H1 (cell line): ENCODE measurements around the gene MATK. TPM values are rescaled to one million over a fixed set of nuclear protein-coding genes. Genes with fewer than 3 reads are reported as not detected.

Experiments
- CTCF ChIA-PET: fragments of 300-600 bp; sonication (Branson Sonifier 250); formaldehyde crosslinking; loops from one replicate; lab custom pipeline; 2021; ENCODE audit not compliant: partially characterized antibody; lab: Charles Lee
- POLR2A ChIA-PET: fragments of 300-600 bp; sonication (Branson Sonifier 250); formaldehyde crosslinking; loops from one replicate; lab custom pipeline; 2021; ENCODE audit warnings: inconsistent platforms; ENCODE audit not compliant: partially characterized antibody; lab: Charles Lee
- DNase-seq, 2 experiments: peaks; one replicate each; pipeline versions ENCODE4 v3.0.0 to v3.0.0-alpha.2; 2010 to 2022; ENCODE audit warnings: low spot score in 2 of 2, low read depth in 1 of 2, mixed read lengths in 1 of 2
- FAIRE-seq: peaks from 2 replicates; lab custom pipeline; 2011; peaks lifted over from hg19 to GRCh38; lab: Jason Lieb, UNC
- H2AFZ ChIP-seq: 2 replicates; pipeline ENCODE4 v1.8.1; 2012; ENCODE audit warnings: low read length, inconsistent platforms
- H2AK5ac ChIP-seq: 2 replicates; pipeline ENCODE4 v1.6.1; 2013; ENCODE audit warnings: low read depth, low read length
- H2BK120ac ChIP-seq: replicated peaks from 2 replicates; pipeline ENCODE3; 2013; ENCODE audit warnings: low read depth, low read length, inconsistent platforms
- H2BK12ac ChIP-seq: 2 replicates; pipeline ENCODE4 v1.6.1; 2013; ENCODE audit warnings: low read depth, low read length
- H2BK15ac ChIP-seq: 2 replicates; pipeline ENCODE4 v1.6.1; 2013; ENCODE audit warnings: low read length
- H2BK20ac ChIP-seq: 2 replicates; pipeline ENCODE4 v1.6.1; 2013; ENCODE audit warnings: low read length
- H2BK5ac ChIP-seq: 2 replicates; pipeline ENCODE4 v1.6.1; 2013; ENCODE audit warnings: low read depth, low read length
- H3K14ac ChIP-seq: 2 replicates; pipeline ENCODE4 v1.6.1; 2013; ENCODE audit warnings: inconsistent platforms; ENCODE audit not compliant: insufficient read length
- H3K18ac ChIP-seq: 2 replicates; pipeline ENCODE4 v1.6.1; 2013; ENCODE audit warnings: low read length; ENCODE audit errors: extremely low read depth
- H3K23ac ChIP-seq: 2 replicates; pipeline ENCODE4 v1.6.1; 2013; ENCODE audit warnings: inconsistent platforms; ENCODE audit not compliant: insufficient read length
- H3K23me2 ChIP-seq: 2 replicates; pipeline ENCODE4 v1.6.1; 2013; ENCODE audit warnings: low read depth, low read length
- H3K27ac ChIP-seq: 2 replicates; pipeline ENCODE4 v1.6.1; 2011; ENCODE audit warnings: low read depth, low read length, inconsistent platforms
- H3K27me3 ChIP-seq, 4 experiments: replicated peaks in 1 of 4; 1 replicate in 1 of 4; 2 replicates in 3 of 4; pipeline versions ENCODE4 v1.6.1 to v1.8.1; 2011 to 2013; ENCODE audit warnings: low read length in 3 of 4, mild to moderate bottlenecking in 3 of 4, inconsistent platforms in 2 of 4, mixed read lengths in 2 of 4, moderate library complexity in 1 of 4; ENCODE audit not compliant: control insufficient read depth in 3 of 4, insufficient read depth in 3 of 4; ENCODE audit errors: extremely low read depth in 1 of 4
- H3K36me3 ChIP-seq, 4 experiments: 2 replicates each; pipeline versions ENCODE4 v1.6.1 to v1.8.1; 2011 to 2013; ENCODE audit warnings: mild to moderate bottlenecking in 4 of 4, low read length in 3 of 4, moderate library complexity in 2 of 4, control low read depth in 1 of 4, inconsistent platforms in 1 of 4; ENCODE audit not compliant: insufficient read depth in 4 of 4, control insufficient read depth in 2 of 4
- H3K4ac ChIP-seq: replicated peaks from 2 replicates; pipeline ENCODE3; 2013; ENCODE audit warnings: low read length, low read depth, mixed read lengths, inconsistent platforms; ENCODE audit not compliant: insufficient read length
- H3K4me1 ChIP-seq, 4 experiments: replicated peaks in 1 of 4; 1 replicate in 1 of 4; 2 replicates in 3 of 4; pipeline versions ENCODE4 v1.6.1 to v1.8.1; 2011 to 2013; ENCODE audit warnings: low read length in 3 of 4, inconsistent platforms in 2 of 4, mixed read lengths in 1 of 4; ENCODE audit not compliant: insufficient read depth in 4 of 4, control insufficient read depth in 3 of 4
- H3K4me2 ChIP-seq, 2 experiments: 2 replicates each; pipeline versions ENCODE4 v1.6.1 to v1.8.1; 2011 to 2013; ENCODE audit warnings: low read depth in 2 of 2, low read length in 2 of 2, control low read depth in 1 of 2, inconsistent platforms in 1 of 2, mild to moderate bottlenecking in 1 of 2; ENCODE audit not compliant: insufficient read depth in 1 of 2
- H3K4me3 ChIP-seq, 4 experiments: fragments of 200-600, 300-600 bp in 1 of 4; sonication (generic), shearing (Covaris generic), sonication (Bioruptor Twin) in 1 of 4; 2 replicates each; pipeline versions ENCODE4 v1.5.1 to v1.8.1; 2011 to 2016; ENCODE audit warnings: low read length in 4 of 4, low read depth in 3 of 4, control low read depth in 2 of 4, inconsistent platforms in 2 of 4, mild to moderate bottlenecking in 2 of 4, mixed read lengths in 1 of 4, moderate library complexity in 1 of 4; ENCODE audit not compliant: insufficient read depth in 2 of 4; ENCODE audit errors: extremely low read depth in 1 of 4
- H3K56ac ChIP-seq: replicated peaks from 2 replicates; pipeline ENCODE3; 2013; ENCODE audit warnings: low read depth, mild to moderate bottlenecking, mixed read lengths, low read length, inconsistent platforms; ENCODE audit not compliant: insufficient read length
- H3K79me1 ChIP-seq: 2 replicates; pipeline ENCODE4 v1.6.1; 2013; ENCODE audit warnings: low read depth, low read length, control low read depth
- H3K79me2 ChIP-seq, 2 experiments: 2 replicates each; pipeline versions ENCODE4 v1.6.1 to v1.8.1; 2012 to 2013; ENCODE audit warnings: low read length in 2 of 2, mild to moderate bottlenecking in 2 of 2, inconsistent platforms in 1 of 2; ENCODE audit not compliant: insufficient read depth in 2 of 2, control insufficient read depth in 1 of 2
- H3K9ac ChIP-seq, 4 experiments: replicated peaks in 1 of 4; 1 replicate in 1 of 4; 2 replicates in 3 of 4; pipeline versions ENCODE4 v1.6.1 to v1.8.1; 2011 to 2013; ENCODE audit warnings: low read depth in 3 of 4, low read length in 3 of 4, control low read depth in 2 of 4, mild to moderate bottlenecking in 2 of 4, moderate library complexity in 2 of 4, inconsistent platforms in 1 of 4; ENCODE audit errors: extremely low read depth in 1 of 4
- H3K9me3 ChIP-seq, 2 experiments: 2 replicates each; pipeline versions ENCODE4 v1.6.1 to v1.8.1; 2012 to 2013; ENCODE audit warnings: mild to moderate bottlenecking in 2 of 2, moderate library complexity in 2 of 2, control low read depth in 1 of 2, inconsistent platforms in 1 of 2, low read depth in 1 of 2, low read length in 1 of 2, mixed read lengths in 1 of 2; ENCODE audit not compliant: insufficient read depth in 2 of 2
- H4K20me1 ChIP-seq, 2 experiments: replicated peaks in 1 of 2; 2 replicates each; pipeline versions ENCODE3 to v1.8.1; 2011 to 2013; ENCODE audit warnings: inconsistent platforms in 2 of 2, low read length in 2 of 2, mild to moderate bottlenecking in 1 of 2; ENCODE audit not compliant: insufficient read depth in 2 of 2, control insufficient read depth in 1 of 2
- H4K5ac ChIP-seq: 2 replicates; pipeline ENCODE4 v1.6.1; 2013; ENCODE audit warnings: low read length, low read depth, mixed read lengths, inconsistent platforms; ENCODE audit not compliant: insufficient read length
- H4K8ac ChIP-seq: 2 replicates; pipeline ENCODE4 v1.8.0; 2013; ENCODE audit warnings: mild to moderate bottlenecking, moderate library complexity, low read length, inconsistent platforms; ENCODE audit not compliant: insufficient read depth; ENCODE audit errors: extremely low read depth
- H4K91ac ChIP-seq: replicated peaks from 2 replicates; pipeline ENCODE3; 2013; ENCODE audit warnings: low read length, mixed read lengths, inconsistent platforms; ENCODE audit not compliant: insufficient read length
- ATF2 ChIP-seq: IDR thresholded peaks from 2 replicates; pipeline ENCODE4 v1.6.1; 2012; ENCODE audit warnings: low read length, inconsistent platforms
- BACH1 ChIP-seq: IDR thresholded peaks from 2 replicates; pipeline ENCODE4 v1.6.1; 2012; ENCODE audit warnings: low read length, improper control_type of control experiment
- FOSL1 ChIP-seq: IDR thresholded peaks from 2 replicates; pipeline ENCODE4 v1.6.1; 2011; ENCODE audit warnings: mild to moderate bottlenecking, low read depth, low read length, moderate library complexity; ENCODE audit not compliant: insufficient read depth
- KDM1A ChIP-seq: fragments of 200-600, 300-600 bp; sonication (generic); IDR thresholded peaks from 2 replicates; pipeline ENCODE4 v1.7.1; 2016; ENCODE audit warnings: mild to moderate bottlenecking, low read length, borderline replicate concordance
- NRF1 ChIP-seq: IDR thresholded peaks from 2 replicates; pipeline ENCODE4 v1.6.1; 2011; ENCODE audit warnings: mild to moderate bottlenecking, low read depth, low read length, improper control_type of control experiment
- SIN3A ChIP-seq, 2 experiments: IDR thresholded peaks in 1 of 2; conservative IDR thresholded peaks in 1 of 2; 2 replicates each; pipeline ENCODE4 v1.6.1; 2011 to 2012; ENCODE audit warnings: low read length in 2 of 2, improper control_type of control experiment in 1 of 2, low read depth in 1 of 2, mild to moderate bottlenecking in 1 of 2
- ZNF274 ChIP-seq: IDR thresholded peaks from 2 replicates; pipeline ENCODE4 v1.7.0; 2012; ENCODE audit warnings: low read length, borderline replicate concordance; ENCODE audit errors: extremely low read depth
- WGBS, 2 experiments: shearing (Covaris generic) in 1 of 2; methylation state at CpG; one replicate each; pipeline versions ENCODE4 v1.1.6 to v1.1.7; 2013 to 2015; ENCODE audit warnings: low lambda C conversion rate in 2 of 2, mixed read lengths in 2 of 2, inconsistent platforms in 1 of 2, low coverage in 1 of 2, missing lambda C conversion rate in 1 of 2; ENCODE audit not compliant: insufficient replicate concordance in 2 of 2, insufficient coverage in 1 of 2, insufficient read length in 1 of 2; ENCODE audit errors: extremely low coverage in 1 of 2, missing lambda C conversion rate in 1 of 2; 5-methylcytosine and 5-hydroxymethylcytosine counted together
- polyA plus RNA-seq, 7 experiments: library from polyadenylated mRNA; depleted of rRNA in 3 of 7; stranded (reverse) in 5 of 7; unstranded in 2 of 7; fragments of >200 nt in 5 of 7; fragments of 200-250 nt in 2 of 7; gene quantifications; 1 replicate in 5 of 7; 2 replicates in 1 of 7; 4 replicates in 1 of 7; pipeline versions ENCODE4 v1.2.1 to v1.2.3, GENCODE V29; 2011 to 2013; ENCODE audit warnings: missing spikeins in 2 of 7, mixed read lengths in 2 of 7
- total RNA-seq: library from RNA; stranded (reverse); fragmentation: NEBNext Ultra II Directional; extraction: Animal tissue kit (Norgen Biotek cat#: 25700); gene quantifications from 2 replicates; pipeline ENCODE4 v1.2.1, GENCODE V29; 2021

Gene MATK
- total and polyA plus RNA-seq, 2 of the 8 experiments (the other 6 are each of a cell fraction or from before 2014, with no cell fraction given) = 20.5 to 21.4 TPM

- no peak overlapping the region for H3K4me3 ChIP-seq
- H2BK5ac ChIP-seq = no peak overlapping the region
- H2BK12ac ChIP-seq = no peak overlapping the region
- 91% methylated on average over 7 of the region's 7 CpGs; no CpG with 5 or more reads in 1 of the 2 experiments for WGBS, 2 experiments
- H3K9me3 ChIP-seq = no peaks in the 10 kb centered on the region
- H3K4me1 ChIP-seq = peaks cover 0 to 7% (median 2%) of the 10 kb centered on the region in 4 experiments; a peak in 2 of 7 replicates
- peaks cover 0 to 11% of the 10 kb centered on the region in 2 experiments for H4K20me1 ChIP-seq
- no peak overlapping the region for H2BK20ac ChIP-seq
- H3K4ac ChIP-seq = no peak overlapping the region
- H3K79me1 ChIP-seq = 0 out of 2 replicates have a peak, but pooled peaks cover 3% of the 10 kb centered on the region
- no peak overlapping the region for H3K4me2 ChIP-seq
- H3K9ac ChIP-seq = no peak overlapping the region
- no peak overlapping the region for H3K18ac ChIP-seq
- no peak overlapping the region for H3K14ac ChIP-seq
- no peak overlapping the region for H3K27ac ChIP-seq
- no peak overlapping the region for H3K23ac ChIP-seq
- peaks cover 0 to 8% (median 3%) of the 10 kb centered on the region in 4 experiments; a peak in 6 of 8 replicates for H3K36me3 ChIP-seq
- no peak overlapping the region for H2BK15ac ChIP-seq
- no peak overlapping the region for H2BK120ac ChIP-seq
- no peak overlapping the region for H2AK5ac ChIP-seq
- no peak overlapping the region for H4K5ac ChIP-seq
- no peak overlapping the region for H3K56ac ChIP-seq
- H4K91ac ChIP-seq = no peak overlapping the region
- no peaks in the 10 kb centered on the region for H3K79me2 ChIP-seq
- ChIA-PET CTCF (interaction anchor here (0.8 to 1.1 kb wide), 4 partner anchors 15 to 371 kb away, joined by 3 to 6 read pairs (median 4); no protein-coding TSS in a partner anchor), POLR2A (interaction anchor here (1.2 kb wide), 1 partner anchor 217 kb away, joined by 3 read pairs; the partner anchor contains the start of gene EEF2)
- no peak for TF ChIP-seq SIN3A (conservative IDR thresholded peaks at IDR 0.05 in 1 of 2, IDR thresholded peaks at IDR 0.05 in 1 of 2; ENCODE audit: low read depth in 1 of 2, low read length in 2 of 2)
- no peak for TF ChIP-seq ATF2
- TF ChIP-seq NRF1 = no peak
- no peak for TF ChIP-seq BACH1
- TF ChIP-seq ZNF274 = no peak
- TF ChIP-seq FOSL1 = no peak
- 0 out of 2 replicates have a peak, but pooled peaks have one; percentile 20 for TF ChIP-seq KDM1A
- H3K27me3 ChIP-seq = no peaks in the 10 kb centered on the region
- H2AFZ ChIP-seq = no peak overlapping the region
- no peaks in the 10 kb centered on the region; the same call in 1 of the 2 replicates for H3K23me2 ChIP-seq
- DNase-seq = no peak
- H4K8ac ChIP-seq = no peak overlapping the region
- FAIRE-seq = no peak
These were observed 17.5 kb downstream of the MATK start for GRCh38 chr19:3768748-3769099.
